ENCODE data around the gene AMOTL2.

The AMOTL2 gene

GRCh38 chr3:134351427-134351826, 22.8 kb downstream of the AMOTL2 start:
- TF ChIP-seq CTCF (IDR thresholded peaks at IDR 0.05), result no peak
- Histone ChIP-seq H3K79me2 (no peaks in the 10 kb centered on the region), H3K4me1 (peaks cover 30% of the 10 kb centered on the region), H3K9me3 (ENCODE audit: control insufficient read depth, low read length) (no peaks in the 10 kb centered on the region), H3K36me3 (ENCODE audit: control insufficient read depth, insufficient read depth, low read length) (no peaks in the 10 kb centered on the region), H3K4me3 (ENCODE audit: low read depth, low read length) (no peak overlapping the region), H3K9ac (no peak overlapping the region), H3K27ac (no peak overlapping the region), H3K4me2 (ENCODE audit: low read length) (no peak overlapping the region), H3K27me3 (ENCODE audit: control insufficient read depth, insufficient read depth, low read length) (no peaks in the 10 kb centered on the region), H2AFZ (no peak overlapping the region)

DNA sequence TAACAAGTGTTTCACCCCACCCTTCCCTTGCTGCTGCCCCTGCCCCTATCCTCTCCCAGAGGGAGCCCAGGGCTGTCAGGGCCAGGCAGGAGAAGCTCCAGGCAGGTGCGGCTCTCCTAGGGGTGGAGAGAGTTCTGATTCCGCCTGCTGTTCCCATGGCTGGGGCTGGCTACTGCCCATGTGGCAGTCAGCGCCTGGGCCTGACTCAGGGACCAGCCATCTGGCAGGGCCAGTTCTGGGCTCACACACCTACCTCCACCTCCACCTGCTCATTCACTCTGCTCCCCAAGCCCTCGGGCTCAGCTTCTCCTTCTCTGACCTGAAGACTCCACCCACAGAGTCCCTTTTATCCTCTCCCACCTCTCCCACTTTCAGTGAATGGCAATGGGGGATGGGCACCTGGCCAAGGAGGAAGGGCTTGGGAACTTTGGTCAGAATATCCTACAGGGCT, 23.4 kb downstream of the AMOTL2 start:
- H3K36me3 ChIP-seq (ENCODE audit: control insufficient read depth, insufficient read depth, low read length), result no peaks in the 10 kb centered on the region
- H3K9me3 ChIP-seq (ENCODE audit: control insufficient read depth, low read length), result no peaks in the 10 kb centered on the region
- H2AFZ ChIP-seq, result no peak overlapping the region
- H3K4me1 ChIP-seq, result peaks cover 30% of the 10 kb centered on the region
- no peak for TF ChIP-seq CTCF (IDR thresholded peaks at IDR 0.05)
- no peaks in the 10 kb centered on the region for H3K79me2 ChIP-seq
- H3K4me2 ChIP-seq (ENCODE audit: low read length), result no peak overlapping the region
- no peaks in the 10 kb centered on the region for H3K27me3 ChIP-seq (ENCODE audit: control insufficient read depth, insufficient read depth, low read length)
- no peak overlapping the region for H3K9ac ChIP-seq
- H3K27ac ChIP-seq, result no peak overlapping the region
- H3K4me3 ChIP-seq (ENCODE audit: low read depth, low read length), result no peak overlapping the region

DNA sequence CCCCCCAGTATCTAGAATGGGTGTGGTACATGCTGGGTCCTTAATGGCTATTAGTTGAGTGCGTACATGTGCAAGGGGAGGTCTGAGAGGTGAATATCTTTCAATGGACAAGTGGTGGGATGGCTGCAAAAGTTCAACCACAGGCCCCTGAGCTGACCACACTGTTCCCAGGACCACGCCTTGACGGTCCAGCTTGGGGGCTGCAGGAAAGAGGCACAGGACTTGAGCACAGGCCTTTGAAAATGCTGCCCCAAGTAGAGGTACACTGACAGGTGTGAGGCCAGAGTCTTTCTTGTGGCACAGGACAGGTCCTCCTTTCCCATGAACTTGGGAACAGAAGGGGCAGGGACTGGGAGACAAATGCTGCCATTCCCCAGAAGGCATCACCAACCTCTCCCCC, 24.0 kb downstream of the AMOTL2 start:
- no peak overlapping the region for H2AFZ ChIP-seq
- no peak overlapping the region for H3K27ac ChIP-seq
- H3K36me3 ChIP-seq (ENCODE audit: control insufficient read depth, insufficient read depth, low read length), result no peaks in the 10 kb centered on the region
- no peak overlapping the region for H3K9ac ChIP-seq
- no peaks in the 10 kb centered on the region for H3K27me3 ChIP-seq (ENCODE audit: control insufficient read depth, insufficient read depth, low read length)
- no peak for TF ChIP-seq CTCF (IDR thresholded peaks at IDR 0.05)
- H3K4me3 ChIP-seq (ENCODE audit: low read depth, low read length), result no peak overlapping the region
- peaks cover 30% of the 10 kb centered on the region for H3K4me1 ChIP-seq
- no peak overlapping the region for H3K4me2 ChIP-seq (ENCODE audit: low read length)
- H3K79me2 ChIP-seq, result no peaks in the 10 kb centered on the region
- no peaks in the 10 kb centered on the region for H3K9me3 ChIP-seq (ENCODE audit: control insufficient read depth, low read length)

- no peak for TF ChIP-seq CTCF (IDR thresholded peaks at IDR 0.05)
- Histone ChIP-seq H3K27ac (no peak overlapping the region), H3K4me3 (ENCODE audit: low read depth, low read length) (no peak overlapping the region), H3K27me3 (ENCODE audit: control insufficient read depth, insufficient read depth, low read length) (no peaks in the 10 kb centered on the region), H3K9me3 (ENCODE audit: control insufficient read depth, low read length) (no peaks in the 10 kb centered on the region), H3K4me2 (ENCODE audit: low read length) (no peak overlapping the region), H2AFZ (no peak overlapping the region), H3K9ac (no peak overlapping the region), H3K36me3 (ENCODE audit: control insufficient read depth, insufficient read depth, low read length) (no peaks in the 10 kb centered on the region), H3K4me1 (peaks cover 19% of the 10 kb centered on the region), H3K79me2 (no peaks in the 10 kb centered on the region)
These were observed 25.7 kb downstream of the AMOTL2 start for GRCh38 chr3:134348524-134348923.

GRCh38 chr3:134347551-134347950, 26.7 kb downstream of the AMOTL2 start:
- Histone ChIP-seq H3K4me1 (peaks cover 10% of the 10 kb centered on the region), H3K4me2 (ENCODE audit: low read length) (no peak overlapping the region), H3K79me2 (no peaks in the 10 kb centered on the region), H3K27ac (no peak overlapping the region), H3K27me3 (ENCODE audit: control insufficient read depth, insufficient read depth, low read length) (no peaks in the 10 kb centered on the region), H2AFZ (no peak overlapping the region), H3K4me3 (ENCODE audit: low read depth, low read length) (no peak overlapping the region), H3K9me3 (ENCODE audit: control insufficient read depth, low read length) (no peaks in the 10 kb centered on the region), H3K9ac (no peak overlapping the region), H3K36me3 (ENCODE audit: control insufficient read depth, insufficient read depth, low read length) (no peaks in the 10 kb centered on the region)
- no peak for TF ChIP-seq CTCF (IDR thresholded peaks at IDR 0.05)
